ENCODE results near the gene YIPF6.
A peak's percentile ranks its signal among the peaks of the same experiment; 100 is the strongest.
"Not testable (repeated sequence)": the region's sequence is repeated elsewhere in the genome, so short reads cannot be mapped to it uniquely, and the experiment has no call there.

YIPF6 gene, protein sequence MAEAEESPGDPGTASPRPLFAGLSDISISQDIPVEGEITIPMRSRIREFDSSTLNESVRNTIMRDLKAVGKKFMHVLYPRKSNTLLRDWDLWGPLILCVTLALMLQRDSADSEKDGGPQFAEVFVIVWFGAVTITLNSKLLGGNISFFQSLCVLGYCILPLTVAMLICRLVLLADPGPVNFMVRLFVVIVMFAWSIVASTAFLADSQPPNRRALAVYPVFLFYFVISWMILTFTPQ

DNA sequence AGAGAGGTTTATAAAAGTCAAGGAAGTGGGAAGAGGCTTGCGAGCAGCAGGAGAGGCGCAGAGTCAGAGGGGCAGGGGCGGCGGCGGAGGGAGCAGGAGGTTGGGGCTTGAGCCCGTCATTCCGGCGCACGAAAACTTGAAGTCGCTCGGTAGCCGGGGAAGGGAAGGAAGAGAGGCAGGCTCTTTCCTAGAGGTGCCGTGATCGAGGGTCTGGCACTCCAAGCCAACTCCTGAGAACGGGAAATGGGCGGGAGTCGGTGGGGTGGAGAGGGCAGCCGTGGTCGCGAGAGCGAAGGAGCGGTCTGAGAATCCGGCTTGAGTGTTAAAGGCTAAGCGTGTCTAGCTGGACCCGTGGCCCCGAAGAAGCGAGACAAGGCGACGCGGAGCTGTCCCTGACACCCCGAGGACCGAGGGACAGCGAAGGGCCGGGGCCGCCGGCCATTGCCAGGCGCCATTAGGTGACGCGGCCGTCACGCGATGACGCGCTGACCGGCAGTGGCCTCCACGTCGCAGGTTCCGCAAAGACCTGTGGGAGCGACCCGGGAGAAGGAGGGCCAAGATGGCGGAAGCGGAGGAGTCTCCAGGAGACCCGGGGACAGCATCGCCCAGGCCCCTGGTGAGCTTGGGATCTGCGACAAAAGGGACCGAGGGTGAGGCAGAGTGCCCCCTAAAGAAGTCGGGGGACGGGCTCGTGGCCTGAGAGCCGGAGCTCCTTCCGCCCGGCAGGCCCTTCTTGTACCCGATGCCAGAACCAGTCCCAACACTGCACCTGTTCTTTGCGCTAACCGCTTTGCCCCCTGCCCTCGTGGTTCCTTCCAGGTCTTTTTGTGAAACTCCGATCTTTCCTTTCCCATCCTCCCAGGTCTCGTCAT lies at the start of gene YIPF6:
Gene YIPF6, plus strand, starts transcription at position 544 of the 872 bp plus-strand sequence. Its CDS starts 16 bp downstream, at position 560.
- no peaks in the 10 kb centered on the region for H3K4me1 ChIP-seq (ENCODE audit: control insufficient read depth, insufficient read depth, low read length)
- H3K36me3 ChIP-seq (ENCODE audit: control insufficient read depth, insufficient read depth, low read length) = no peaks in the 10 kb centered on the region
- H3K9ac ChIP-seq (ENCODE audit: low read length) = peak within 1 kb of the TSS; percentile 97
- H3K4me3 ChIP-seq (ENCODE audit: low read length) = peak within 1 kb of the TSS; percentile 75
- no peaks in the 10 kb centered on the region for H3K9me3 ChIP-seq (ENCODE audit: control insufficient read depth, low read length)
- H3K27me3 ChIP-seq (ENCODE audit: control insufficient read depth, insufficient read depth, low read length) = no peaks in the 10 kb centered on the region

- no peak overlapping the region for H3K9ac ChIP-seq (ENCODE audit: low read length)
- no peaks in the 10 kb centered on the region for H3K9me3 ChIP-seq (ENCODE audit: control insufficient read depth, low read length)
- peaks cover 3% of the 10 kb centered on the region for H3K4me1 ChIP-seq (ENCODE audit: control insufficient read depth, insufficient read depth, low read length)
- H3K27me3 ChIP-seq (ENCODE audit: control insufficient read depth, insufficient read depth, low read length) = no peaks in the 10 kb centered on the region
- no peak overlapping the region for H3K4me3 ChIP-seq (ENCODE audit: low read length)
- no peaks in the 10 kb centered on the region for H3K36me3 ChIP-seq (ENCODE audit: control insufficient read depth, insufficient read depth, low read length)
These were observed 47.1 kb upstream of the YIPF6 start for GRCh38 chrX:68451720-68452119.

DNA sequence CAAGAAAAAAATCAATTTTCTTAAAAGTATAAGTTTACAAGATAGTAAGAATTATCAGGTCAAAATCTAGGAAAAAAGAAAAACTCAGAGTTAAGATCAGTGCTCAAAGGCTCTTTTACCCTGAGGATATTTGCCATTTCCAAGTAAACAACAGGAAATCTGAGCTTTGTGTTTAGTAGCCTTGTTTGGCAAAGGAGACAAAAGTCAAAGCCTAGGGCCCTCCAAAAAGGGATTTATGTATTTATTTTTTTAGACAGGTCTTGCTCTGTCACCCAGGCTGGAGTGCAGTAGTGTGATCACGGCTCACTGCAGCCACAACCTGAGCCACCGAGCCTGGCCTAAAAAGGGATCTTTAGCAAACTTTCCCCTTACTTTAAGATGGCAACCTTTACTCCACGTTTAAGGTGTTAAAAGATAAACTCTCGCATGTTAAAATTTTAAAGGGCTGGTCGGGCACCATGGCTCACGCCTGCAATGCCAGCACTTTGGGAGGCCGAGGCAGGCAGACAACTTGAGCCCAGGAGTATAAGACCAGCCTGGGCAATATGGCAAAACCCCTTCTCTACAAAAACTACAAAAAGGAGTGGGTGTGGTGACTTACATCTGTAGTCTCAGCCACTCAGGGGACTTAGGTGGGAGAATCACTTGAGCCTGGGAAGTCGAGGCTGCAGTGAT lies 44.2 kb upstream of the YIPF6 start:
- H3K9ac ChIP-seq (ENCODE audit: low read length) = no peak overlapping the region
- H3K27me3 ChIP-seq (ENCODE audit: control insufficient read depth, insufficient read depth, low read length) = no peaks in the 10 kb centered on the region

GRCh38 chrX:68455151-68455510 lies 43.7 kb upstream of the YIPF6 start:
- no peaks in the 10 kb centered on the region for H3K27me3 ChIP-seq (ENCODE audit: control insufficient read depth, insufficient read depth, low read length)
- peaks cover 3% of the 10 kb centered on the region for H3K4me1 ChIP-seq (ENCODE audit: control insufficient read depth, insufficient read depth, low read length)
- H3K9ac ChIP-seq (ENCODE audit: low read length) = no peak overlapping the region
- no peaks in the 10 kb centered on the region for H3K9me3 ChIP-seq (ENCODE audit: control insufficient read depth, low read length)
- no peak overlapping the region for H3K4me3 ChIP-seq (ENCODE audit: low read length)
- H3K36me3 ChIP-seq (ENCODE audit: control insufficient read depth, insufficient read depth, low read length) = no peaks in the 10 kb centered on the region

More for the DNA sequence above, 44.2 kb upstream of the YIPF6 start:
- Histone ChIP-seq H3K9me3 (ENCODE audit: control insufficient read depth, low read length) (no peaks in the 10 kb centered on the region), H3K4me3 (ENCODE audit: low read length) (no peak overlapping the region), H3K36me3 (ENCODE audit: control insufficient read depth, insufficient read depth, low read length) (no peaks in the 10 kb centered on the region), H3K4me1 (ENCODE audit: control insufficient read depth, insufficient read depth, low read length) (peaks cover 3% of the 10 kb centered on the region)

DNA sequence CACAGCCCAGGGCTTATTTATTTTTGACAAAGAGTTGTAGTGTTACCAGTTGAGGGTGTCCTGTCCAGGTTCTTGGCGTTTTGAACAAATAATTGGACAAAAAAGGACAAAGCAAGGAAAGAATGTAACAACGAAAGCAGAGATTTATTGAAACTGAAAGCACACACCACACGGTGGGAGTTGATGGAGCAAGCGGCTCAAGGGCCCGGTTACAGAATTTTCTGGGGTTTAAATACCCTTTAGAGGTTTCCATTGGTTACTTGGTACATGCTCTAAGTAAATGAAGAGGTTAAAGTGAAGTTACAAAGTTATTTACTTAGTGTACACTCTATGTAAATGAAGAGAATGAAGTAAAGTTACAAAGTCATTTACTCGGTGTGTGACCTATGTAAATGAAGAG lies 37.8 kb upstream of the YIPF6 start:
- Histone ChIP-seq H3K9ac (ENCODE audit: low read length) (no peak overlapping the region), H3K36me3 (ENCODE audit: control insufficient read depth, insufficient read depth, low read length) (no peaks in the 10 kb centered on the region), H3K9me3 (ENCODE audit: control insufficient read depth, low read length) (no peaks in the 10 kb centered on the region), H3K4me3 (ENCODE audit: low read length) (no peak overlapping the region), H3K27me3 (ENCODE audit: control insufficient read depth, insufficient read depth, low read length) (no peaks in the 10 kb centered on the region), H3K4me1 (ENCODE audit: control insufficient read depth, insufficient read depth, low read length) (no peaks in the 10 kb centered on the region)

DNA sequence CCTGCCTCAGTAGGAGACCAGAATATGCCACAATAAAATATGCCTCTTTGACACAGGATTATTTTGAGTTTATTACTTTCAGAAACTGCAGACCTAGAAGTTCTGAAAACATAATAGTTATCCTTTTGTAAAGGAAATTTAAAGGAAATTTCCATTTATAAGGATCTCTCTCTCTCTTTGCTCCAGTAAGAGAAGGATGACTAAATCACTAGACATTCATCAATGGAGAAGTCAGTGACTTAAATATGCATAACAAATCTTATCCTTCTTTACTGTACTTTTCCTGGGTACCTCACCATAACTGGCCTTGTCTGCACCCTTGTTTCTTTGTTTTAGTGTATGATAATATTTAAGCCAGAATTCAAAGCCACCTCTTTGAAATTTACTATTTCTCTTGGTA lies 37.3 kb upstream of the YIPF6 start:
- Histone ChIP-seq H3K4me3 (ENCODE audit: low read length) (no peak overlapping the region), H3K9me3 (ENCODE audit: control insufficient read depth, low read length) (no peaks in the 10 kb centered on the region), H3K4me1 (ENCODE audit: control insufficient read depth, insufficient read depth, low read length) (no peaks in the 10 kb centered on the region), H3K27me3 (ENCODE audit: control insufficient read depth, insufficient read depth, low read length) (no peaks in the 10 kb centered on the region), H3K36me3 (ENCODE audit: control insufficient read depth, insufficient read depth, low read length) (no peaks in the 10 kb centered on the region), H3K9ac (ENCODE audit: low read length) (no peak overlapping the region)

GRCh38 chrX:68462197-68462596 lies 36.7 kb upstream of the YIPF6 start:
- Histone ChIP-seq H3K36me3 (ENCODE audit: control insufficient read depth, insufficient read depth, low read length) (no peaks in the 10 kb centered on the region), H3K27me3 (ENCODE audit: control insufficient read depth, insufficient read depth, low read length) (no peaks in the 10 kb centered on the region), H3K4me3 (ENCODE audit: low read length) (no peak overlapping the region)

DNA sequence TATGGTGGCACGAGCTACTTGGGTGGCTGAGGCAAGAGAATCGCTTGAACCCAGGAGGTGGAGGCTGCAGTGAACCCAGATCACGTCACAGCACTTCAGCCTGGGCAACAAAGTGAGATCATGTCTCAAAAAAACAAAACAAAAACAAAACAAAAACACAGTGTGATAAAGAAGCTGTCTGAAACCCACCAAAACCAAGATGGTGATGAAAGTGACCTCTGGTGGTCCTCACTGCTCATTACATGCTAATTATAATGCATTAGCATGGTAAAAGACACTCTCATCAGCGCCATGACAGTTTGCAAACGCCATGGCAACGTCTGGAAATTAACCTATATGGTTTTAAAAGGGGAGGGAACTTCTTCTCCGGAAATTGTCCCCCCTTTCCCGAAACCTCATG lies 36.2 kb upstream of the YIPF6 start:
- Histone ChIP-seq H3K4me1 (ENCODE audit: control insufficient read depth, insufficient read depth, low read length) (no peaks in the 10 kb centered on the region), H3K9me3 (ENCODE audit: control insufficient read depth, low read length) (no peaks in the 10 kb centered on the region), H3K4me3 (ENCODE audit: low read length) (no peak overlapping the region), H3K36me3 (ENCODE audit: control insufficient read depth, insufficient read depth, low read length) (no peaks in the 10 kb centered on the region), H3K27me3 (ENCODE audit: control insufficient read depth, insufficient read depth, low read length) (no peaks in the 10 kb centered on the region), H3K9ac (ENCODE audit: low read length) (no peak overlapping the region)

More at GRCh38 chrX:68462197-68462596, 36.7 kb upstream of the YIPF6 start:
- Histone ChIP-seq H3K4me1 (ENCODE audit: control insufficient read depth, insufficient read depth, low read length) (no peaks in the 10 kb centered on the region), H3K9me3 (ENCODE audit: control insufficient read depth, low read length) (no peaks in the 10 kb centered on the region), H3K9ac (ENCODE audit: low read length) (no peak overlapping the region)

- Histone ChIP-seq H3K27me3 (ENCODE audit: control insufficient read depth, insufficient read depth, low read length) (no peaks in the 10 kb centered on the region), H3K9ac (ENCODE audit: low read length) (no peak overlapping the region), H3K4me1 (ENCODE audit: control insufficient read depth, insufficient read depth, low read length) (no peaks in the 10 kb centered on the region), H3K9me3 (ENCODE audit: control insufficient read depth, low read length) (no peaks in the 10 kb centered on the region), H3K36me3 (ENCODE audit: control insufficient read depth, insufficient read depth, low read length) (no peaks in the 10 kb centered on the region), H3K4me3 (ENCODE audit: low read length) (no peak overlapping the region)
These were observed 35.0 kb upstream of the YIPF6 start for GRCh38 chrX:68463880-68464279.

GRCh38 chrX:68464796-68465195 lies 34.1 kb upstream of the YIPF6 start:
- H3K4me3 ChIP-seq (ENCODE audit: low read length) = no peak overlapping the region
- no peaks in the 10 kb centered on the region for H3K27me3 ChIP-seq (ENCODE audit: control insufficient read depth, insufficient read depth, low read length)
- H3K9me3 ChIP-seq (ENCODE audit: control insufficient read depth, low read length) = no peaks in the 10 kb centered on the region
- H3K9ac ChIP-seq (ENCODE audit: low read length) = no peak overlapping the region
- no peaks in the 10 kb centered on the region for H3K36me3 ChIP-seq (ENCODE audit: control insufficient read depth, insufficient read depth, low read length)
- H3K4me1 ChIP-seq (ENCODE audit: control insufficient read depth, insufficient read depth, low read length) = no peaks in the 10 kb centered on the region

DNA sequence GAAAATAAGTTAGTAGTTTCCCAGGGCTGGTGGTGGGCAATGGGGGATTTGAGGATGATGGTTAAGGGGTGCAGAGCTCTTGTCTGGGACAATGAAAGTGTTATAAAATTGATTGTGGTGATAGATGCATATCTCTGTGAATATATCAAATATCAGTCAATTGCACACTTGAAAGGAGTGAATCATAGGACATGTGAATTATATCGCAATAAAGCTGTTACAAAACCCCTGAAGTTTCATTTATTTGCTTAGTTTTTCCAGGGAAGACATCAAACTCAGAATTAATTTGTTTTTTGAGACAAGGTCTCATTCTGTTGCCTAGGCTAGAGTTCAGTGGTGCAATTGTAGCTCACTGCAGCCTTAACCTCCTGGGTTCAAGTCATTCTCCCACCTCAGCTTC lies 17.9 kb upstream of the YIPF6 start:
- no peak overlapping the region for H3K4me3 ChIP-seq (ENCODE audit: low read length)
- no peaks in the 10 kb centered on the region for H3K27me3 ChIP-seq (ENCODE audit: control insufficient read depth, insufficient read depth, low read length)
- H3K36me3 ChIP-seq (ENCODE audit: control insufficient read depth, insufficient read depth, low read length) = no peaks in the 10 kb centered on the region
- H3K9me3 ChIP-seq (ENCODE audit: control insufficient read depth, low read length) = no peaks in the 10 kb centered on the region
- H3K4me1 ChIP-seq (ENCODE audit: control insufficient read depth, insufficient read depth, low read length) = no peaks in the 10 kb centered on the region
- H3K9ac ChIP-seq (ENCODE audit: low read length) = no peak overlapping the region

- not testable (repeated sequence) for H3K36me3 ChIP-seq (ENCODE audit: control insufficient read depth, insufficient read depth, low read length); H3K4me3 ChIP-seq (ENCODE audit: low read length); H3K4me1 ChIP-seq (ENCODE audit: control insufficient read depth, insufficient read depth, low read length); H3K27me3 ChIP-seq (ENCODE audit: control insufficient read depth, insufficient read depth, low read length); H3K9me3 ChIP-seq (ENCODE audit: control insufficient read depth, low read length); H3K9ac ChIP-seq (ENCODE audit: low read length)
These were observed 12.7 kb upstream of the YIPF6 start for GRCh38 chrX:68486198-68486597.
